SK-N-MC (cell line): ENCODE measurements around the gene THBS3.
"Not testable (repeated sequence)": the region's sequence is repeated elsewhere in the genome, so short reads cannot be mapped to it uniquely, and the experiment has no call there.

ENCODE experiments used
- DNase-seq: peaks from one replicate; pipeline ENCODE4 v3.0.0-alpha.2; 2011; ENCODE audit warnings: low read depth, low spot score
- H3K27ac ChIP-seq: fragments of 200-600 bp; sonication (generic); 2 replicates; pipeline ENCODE4 v1.5.1; 2016; ENCODE audit warnings: mixed run types
- H3K36me3 ChIP-seq: fragments of 200-600 bp; sonication (generic); 2 replicates; pipeline ENCODE4 v1.6.1; 2017; ENCODE audit warnings: antibody characterized with exemption, low read length, mixed read lengths; ENCODE audit not compliant: insufficient read depth
- H3K4me3 ChIP-seq: fragments of 200-600 bp; sonication (generic); 2 replicates; pipeline ENCODE4 v1.5.1; 2016
- H3K9ac ChIP-seq: fragments of 200-600 bp; sonication (generic); 2 replicates; pipeline ENCODE4 v1.8.0; 2017; ENCODE audit warnings: mixed run types, mixed read lengths; ENCODE audit not compliant: insufficient read length
- H3K9me3 ChIP-seq: fragments of 200-600 bp; sonication (generic); 2 replicates; pipeline ENCODE4 v1.6.1; 2017; ENCODE audit warnings: low read depth, mild to moderate bottlenecking, antibody characterized with exemption, low read length, moderate library complexity, mixed read lengths
- EZH2 ChIP-seq: fragments of 200-600 bp; sonication (generic); IDR thresholded peaks from one replicate; pipeline ENCODE4 v1.6.1; 2017; ENCODE audit warnings: antibody characterized with exemption
- FOXP2 ChIP-seq: optimal IDR thresholded peaks from 2 replicates; pipeline ENCODE3; 2011; ENCODE audit warnings: mild to moderate bottlenecking, moderate library complexity; ENCODE audit not compliant: insufficient read depth; ENCODE audit errors: extremely low read length, control extremely low read depth
- POLR2AphosphoS5 ChIP-seq: IDR thresholded peaks from 2 replicates; pipeline ENCODE4 v1.6.1; 2012; ENCODE audit warnings: mild to moderate bottlenecking, low read depth, low read length, borderline replicate concordance

The THBS3 gene

DNA sequence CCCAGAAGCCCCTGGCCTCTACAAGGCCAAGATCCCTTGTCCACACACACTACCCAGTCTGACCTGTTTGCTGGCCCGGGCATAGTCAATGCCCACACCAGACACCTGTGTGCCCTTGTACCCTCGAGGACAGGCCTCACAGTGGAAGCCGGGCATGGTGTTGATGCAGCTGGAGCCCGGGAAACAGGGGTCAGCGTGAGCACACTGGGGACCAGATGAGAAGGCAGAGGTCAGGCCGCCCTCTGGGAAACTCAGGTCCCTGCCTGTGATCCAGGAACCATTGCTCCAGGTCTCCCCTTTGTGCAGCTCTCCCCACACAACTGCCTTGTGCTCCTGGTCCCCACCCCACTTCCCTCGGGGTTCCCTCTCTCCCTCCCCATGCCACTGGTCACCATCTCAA, 5.5 kb downstream of the THBS3 start:
- no peak for DNase-seq
- H3K27ac ChIP-seq = no peak overlapping the region
- TF ChIP-seq EZH2 (no peak), POLR2AphosphoS5 (no peak), FOXP2 (no peak)
- no peaks in the 10 kb centered on the region for H3K9me3 ChIP-seq
- H3K9ac ChIP-seq = no peak overlapping the region
- H3K4me3 ChIP-seq = no peak overlapping the region
- peaks cover 14% of the 10 kb centered on the region; the same call in 1 of the 2 replicates for H3K36me3 ChIP-seq

DNA sequence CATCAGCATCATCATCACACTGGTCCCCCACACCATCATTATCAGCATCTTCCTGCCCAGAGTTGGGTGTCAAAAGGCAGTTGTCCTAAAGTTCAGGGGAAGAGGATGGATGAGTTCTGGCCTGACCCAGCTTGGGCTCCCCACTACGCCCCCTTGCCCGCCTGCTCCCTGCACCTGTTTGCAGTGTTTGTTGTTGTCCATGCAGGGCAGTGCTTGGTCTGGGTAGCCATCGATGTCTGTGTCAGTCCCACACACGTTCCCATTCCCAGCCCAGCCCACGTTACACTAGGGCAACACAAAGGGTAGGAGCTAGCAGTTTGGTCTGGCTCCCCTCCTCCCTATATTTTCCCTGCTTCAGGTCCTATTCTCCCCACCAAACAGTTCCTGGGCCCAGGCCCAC, 6.8 kb downstream of the THBS3 start:
- H3K36me3 ChIP-seq = peaks cover 19% of the 10 kb centered on the region; the same call in 1 of the 2 replicates
- H3K27ac ChIP-seq = no peak overlapping the region
- no peak for DNase-seq
- no peak overlapping the region for H3K4me3 ChIP-seq
- no peak overlapping the region for H3K9ac ChIP-seq
- TF ChIP-seq EZH2 = no peak
- no peak for TF ChIP-seq FOXP2
- no peak for TF ChIP-seq POLR2AphosphoS5
- no peaks in the 10 kb centered on the region for H3K9me3 ChIP-seq

DNA sequence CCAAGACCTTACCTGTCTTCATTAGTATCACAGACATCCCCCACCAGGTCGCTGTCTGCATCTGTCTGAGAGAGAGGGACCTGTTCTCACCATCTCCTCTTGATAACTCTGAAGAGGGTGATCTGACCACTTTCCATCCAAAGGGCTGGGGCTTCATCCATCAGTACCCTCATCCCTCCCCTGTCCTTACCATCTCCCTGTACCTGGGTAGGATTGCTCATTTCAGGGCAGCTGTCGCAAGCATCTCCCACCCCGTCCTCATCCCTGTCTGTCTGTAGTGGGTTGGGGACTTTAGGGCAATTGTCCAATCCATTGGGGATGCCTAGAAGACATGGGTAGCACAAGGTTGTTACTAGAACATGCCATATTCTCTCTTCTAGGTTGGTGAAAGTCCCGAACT, 7.9 kb downstream of the THBS3 start:
- no peaks in the 10 kb centered on the region for H3K9me3 ChIP-seq
- no peak for DNase-seq
- H3K4me3 ChIP-seq = no peak overlapping the region
- no peak overlapping the region for H3K9ac ChIP-seq
- H3K36me3 ChIP-seq = peaks cover 19% of the 10 kb centered on the region; the same call in 1 of the 2 replicates
- no peak overlapping the region for H3K27ac ChIP-seq
- TF ChIP-seq POLR2AphosphoS5 (peak; percentile 20; the same call in 1 of the 2 replicates), EZH2 (no peak), FOXP2 (no peak)

DNA sequence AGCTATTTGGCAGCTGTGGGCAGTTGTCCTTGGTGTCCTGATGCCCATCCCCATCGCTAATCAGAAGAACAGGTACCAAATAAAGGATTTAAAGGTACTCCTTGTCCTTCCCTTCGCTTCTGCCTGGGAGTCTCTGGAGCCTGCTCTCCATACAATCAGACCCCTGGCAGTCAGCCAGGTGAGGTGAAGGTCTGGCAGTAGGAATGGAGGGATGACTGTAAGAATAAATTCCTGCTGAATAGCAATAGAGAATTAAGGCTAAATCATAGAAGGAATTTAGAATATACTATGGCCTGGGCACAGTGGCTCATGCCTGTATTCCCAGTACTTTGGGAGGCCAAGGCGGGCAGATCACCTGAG, 9.2 kb downstream of the THBS3 start:
- Histone ChIP-seq H3K4me3 (no peak overlapping the region), H3K9me3 (no peaks in the 10 kb centered on the region), H3K36me3 (peaks cover 19% of the 10 kb centered on the region; the same call in 1 of the 2 replicates), H3K27ac (no peak overlapping the region), H3K9ac (no peak overlapping the region)
- no peak for DNase-seq
- TF ChIP-seq EZH2 = no peak
- no peak for TF ChIP-seq FOXP2
- TF ChIP-seq POLR2AphosphoS5 = no peak

DNA sequence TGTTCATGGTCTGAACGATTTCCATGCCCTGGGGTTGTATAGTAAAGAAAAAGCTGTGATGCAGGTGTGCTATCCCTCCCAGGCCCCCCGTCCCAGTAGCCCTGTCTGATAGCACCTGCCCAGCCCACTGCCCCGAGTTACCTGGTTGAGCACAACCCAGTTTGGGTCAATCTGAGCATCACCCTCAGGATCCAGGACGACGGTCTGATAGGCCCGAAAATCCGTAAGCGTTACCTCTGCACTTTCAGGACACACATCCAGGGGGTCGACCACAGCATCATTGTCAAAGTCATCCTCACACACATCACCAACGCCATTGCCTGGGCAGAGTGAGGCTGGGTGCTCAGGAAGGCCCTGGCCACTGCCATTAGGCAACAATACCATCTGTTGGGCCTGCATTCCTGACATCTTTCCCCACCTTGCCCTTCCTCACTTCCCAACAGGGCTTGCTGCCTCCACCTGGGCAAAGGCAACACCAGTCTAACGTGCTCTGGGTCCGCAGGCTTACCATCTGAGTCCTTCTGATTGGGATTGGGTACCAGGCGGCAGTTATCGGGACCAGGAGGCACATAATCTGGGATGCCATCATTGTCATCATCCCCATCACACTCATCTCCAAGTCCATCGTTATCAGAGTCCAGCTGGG, 9.7 kb downstream of the THBS3 start:
- no peak for DNase-seq
- H3K9me3 ChIP-seq = no peaks in the 10 kb centered on the region
- H3K36me3 ChIP-seq = peaks cover 19% of the 10 kb centered on the region; the same call in 1 of the 2 replicates
- no peak overlapping the region for H3K27ac ChIP-seq
- no peak overlapping the region for H3K9ac ChIP-seq
- no peak overlapping the region for H3K4me3 ChIP-seq
- TF ChIP-seq POLR2AphosphoS5 = no peak
- TF ChIP-seq FOXP2 = no peak
- no peak for TF ChIP-seq EZH2

DNA sequence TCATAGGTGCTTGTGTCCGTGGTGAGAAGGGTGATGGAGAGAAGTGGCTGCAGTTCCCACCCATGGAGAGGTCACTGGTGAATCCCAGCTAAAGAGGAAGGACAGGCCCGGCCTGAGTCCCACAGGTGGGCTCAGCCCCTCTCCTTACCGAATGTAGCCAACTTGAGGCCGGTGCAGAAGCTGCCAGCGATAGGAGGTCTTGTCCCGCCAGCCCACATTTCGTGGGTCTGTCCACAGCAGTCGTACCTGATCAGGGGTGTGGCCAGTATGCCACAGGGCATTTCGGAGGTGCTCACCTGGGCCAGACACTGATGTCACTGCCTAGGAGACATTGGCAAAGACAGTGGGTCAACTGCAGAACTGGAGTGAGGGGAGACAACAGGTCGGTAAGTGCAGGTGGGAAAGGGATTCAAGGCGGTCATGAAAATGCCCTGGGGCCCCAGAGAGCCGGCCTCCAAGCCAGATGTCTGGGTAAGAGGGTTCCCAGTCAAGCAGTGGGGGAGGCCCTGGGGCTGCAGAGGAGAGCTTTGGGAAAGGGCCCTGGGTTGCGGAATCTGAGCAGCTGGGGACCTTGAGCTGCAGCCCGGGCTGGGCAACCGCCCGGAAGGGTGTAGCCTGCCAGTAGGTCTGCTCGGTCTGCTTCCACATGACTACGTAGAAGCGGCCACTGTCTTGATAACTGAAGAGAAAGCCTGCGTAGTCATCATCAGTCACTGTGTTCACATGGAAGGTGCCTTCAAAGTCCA, 10.6 kb downstream of the THBS3 start:
- Histone ChIP-seq H3K36me3 (peaks cover 19% of the 10 kb centered on the region; the same call in 1 of the 2 replicates), H3K4me3 (no peak overlapping the region), H3K27ac (no peak overlapping the region), H3K9ac (no peak overlapping the region), H3K9me3 (no peaks in the 10 kb centered on the region)
- DNase-seq = no peak
- TF ChIP-seq FOXP2 = no peak
- TF ChIP-seq EZH2 = no peak
- no peak for TF ChIP-seq POLR2AphosphoS5

DNA sequence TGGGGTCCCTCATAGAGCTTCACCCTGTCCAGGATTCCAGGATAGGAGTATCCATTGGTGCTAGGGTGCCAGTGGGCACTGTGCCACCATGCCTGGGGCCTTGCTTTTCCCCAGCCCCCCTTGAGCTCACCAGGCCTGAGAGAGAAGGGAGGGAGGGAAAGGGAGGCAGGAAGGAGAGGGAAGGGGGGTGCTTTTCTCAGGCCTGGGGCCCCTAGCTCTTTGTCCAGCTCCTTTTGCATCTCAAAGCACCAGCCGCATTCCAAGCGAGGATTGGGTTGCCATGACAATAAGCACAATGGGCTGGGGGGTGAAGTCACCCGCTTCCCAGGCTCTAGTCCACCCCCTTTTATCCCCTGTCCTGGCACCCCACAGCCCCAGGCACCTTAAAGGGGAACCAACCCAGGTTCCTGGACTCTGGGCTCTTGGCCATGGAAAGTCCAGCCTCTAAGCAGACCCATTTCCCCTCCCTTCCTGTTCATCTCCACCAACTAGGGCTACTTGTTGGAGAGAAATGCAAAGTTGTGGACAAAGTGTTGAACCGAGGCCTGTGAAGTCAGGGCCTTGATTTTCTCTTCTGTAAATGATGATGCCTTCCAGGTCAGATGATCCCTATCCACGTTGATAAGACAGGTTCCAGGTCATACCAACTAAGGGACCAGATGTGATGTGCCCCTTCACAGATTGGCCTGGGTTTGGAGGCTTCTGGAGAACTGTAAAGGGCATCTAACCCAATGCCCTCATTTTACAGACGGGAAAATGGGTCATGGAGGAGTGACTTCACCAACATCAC, 11.4 kb downstream of the THBS3 start:
- no peak for DNase-seq
- Histone ChIP-seq H3K36me3 (peaks cover 19% of the 10 kb centered on the region; the same call in 1 of the 2 replicates), H3K4me3 (peak overlapping the region; percentile 80), H3K9me3 (no peaks in the 10 kb centered on the region), H3K27ac (no peak overlapping the region), H3K9ac (peak overlapping the region; percentile 70)
- TF ChIP-seq POLR2AphosphoS5 (0 out of 2 replicates have a peak, but pooled peaks have one; percentile 1), FOXP2 (no peak)

DNA sequence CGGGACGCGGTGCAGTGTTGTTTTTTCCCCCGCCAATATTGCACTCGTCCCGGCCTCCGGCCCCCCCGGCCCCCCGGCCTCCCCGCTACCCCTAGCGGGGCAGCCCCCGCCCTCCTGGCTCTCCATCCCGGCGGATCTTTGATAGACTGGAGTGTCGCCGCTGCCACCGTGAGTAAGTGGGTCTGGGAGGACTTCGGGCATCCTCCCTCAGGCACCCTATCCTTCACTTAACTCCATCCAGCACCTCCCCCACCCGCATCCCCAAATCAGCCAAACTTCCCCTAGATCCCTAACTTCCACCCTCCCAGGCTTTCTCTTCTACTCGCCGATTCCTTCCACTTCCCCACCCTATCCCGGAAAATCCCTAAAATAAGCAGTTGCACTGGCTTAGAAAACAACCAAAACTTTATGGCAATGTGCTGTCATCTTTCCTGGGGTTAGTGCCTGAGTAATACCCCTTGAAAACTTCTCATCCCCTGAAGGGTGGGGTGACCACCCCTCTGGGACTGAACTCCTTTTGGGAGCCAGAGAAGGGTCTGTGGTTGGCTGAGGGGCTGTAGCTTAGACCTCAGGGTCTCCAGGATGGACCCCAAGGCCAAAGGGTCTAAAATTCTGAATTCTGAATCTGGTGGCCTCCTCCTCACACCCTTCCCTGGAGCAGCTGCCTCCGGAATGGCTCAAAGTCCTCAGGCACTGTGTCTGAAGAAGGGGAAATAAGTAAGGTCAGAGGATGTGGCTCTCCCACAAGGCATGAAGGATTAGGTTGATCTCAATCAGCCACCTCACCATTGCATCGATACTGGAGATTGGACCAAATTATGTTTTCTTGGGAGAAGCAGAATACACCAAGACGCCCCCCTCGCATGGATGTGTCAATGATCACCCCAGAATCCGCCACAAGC, 12.2 kb downstream of the THBS3 start:
- H3K27ac ChIP-seq = peak overlapping the region; percentile 99

DNA sequence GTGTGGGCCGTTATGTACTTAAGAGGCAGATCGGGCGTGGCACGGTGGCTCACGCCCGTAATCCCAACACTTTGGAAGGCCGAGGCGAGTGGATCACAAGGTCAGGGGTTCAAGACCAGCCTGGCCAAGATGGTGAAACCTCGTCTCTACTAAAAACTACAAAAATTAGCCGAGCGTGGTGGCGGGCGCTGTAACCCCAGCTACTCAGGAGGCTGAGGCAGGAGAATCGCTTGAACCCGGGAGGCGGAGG, 13.8 kb downstream of the THBS3 start:
- peaks cover 19% of the 10 kb centered on the region; the same call in 1 of the 2 replicates for H3K36me3 ChIP-seq
- not testable (repeated sequence) for H3K9ac ChIP-seq, H3K9me3 ChIP-seq, DNase-seq, H3K4me3 ChIP-seq
- peak overlapping the region; percentile 99 for H3K27ac ChIP-seq

More for the DNA sequence above, 12.2 kb downstream of the THBS3 start:
- H3K36me3 ChIP-seq = peaks cover 19% of the 10 kb centered on the region; the same call in 1 of the 2 replicates
- DNase-seq = no peak
- peak overlapping the region; percentile 70 for H3K9ac ChIP-seq
- H3K4me3 ChIP-seq = peak overlapping the region; percentile 80
- TF ChIP-seq POLR2AphosphoS5 = no peak
- TF ChIP-seq EZH2 = no peak
- no peak for TF ChIP-seq FOXP2
- no peaks in the 10 kb centered on the region for H3K9me3 ChIP-seq
